NCI-H1105 (cell line): ENCODE measurements around the gene THRAP3.

Source experiments
- DNase-seq: peaks from one replicate; lab custom pipeline; 2025; lab: John Stamatoyannopoulos, UW

THRAP3 gene

GRCh38 chr1:36298640-36299039 lies 74.4 kb downstream of the THRAP3 start:
- DNase-seq = no peak

- no peak for DNase-seq
Observed at GRCh38 chr1:36300526-36300925, 76.3 kb downstream of the THRAP3 start.

- DNase-seq = no peak
Observed at GRCh38 chr1:36301220-36301619, 77.0 kb downstream of the THRAP3 start.

- DNase-seq = no peak
Observed at GRCh38 chr1:36303244-36303643, 79.0 kb downstream of the THRAP3 start.

- no peak for DNase-seq
Observed at GRCh38 chr1:36303650-36304360, 79.6 kb downstream of the THRAP3 start.

- no peak for DNase-seq
Observed at GRCh38 chr1:36304521-36304920, 80.3 kb downstream of the THRAP3 start.

GRCh38 chr1:36304970-36305914 lies 81.0 kb downstream of the THRAP3 start:
- DNase-seq = no peak

GRCh38 chr1:36305915-36306209 lies 81.6 kb downstream of the THRAP3 start:
- no peak for DNase-seq

GRCh38 chr1:36306210-36306901 lies 82.1 kb downstream of the THRAP3 start, which contains the start of gene SH3D21:
SH3D21 (plus strand) TSS chr1:36306368; CDS start chr1:36306421, 53 bp downstream.
- DNase-seq = peak; percentile 69

- peak; percentile 95 for DNase-seq
Observed at GRCh38 chr1:36306902-36307456, 82.7 kb downstream of the THRAP3 start.

GRCh38 chr1:36307601-36308330 lies 83.5 kb downstream of the THRAP3 start:
- no peak for DNase-seq

- DNase-seq = no peak
Observed at GRCh38 chr1:36309397-36309796, 85.2 kb downstream of the THRAP3 start.

GRCh38 chr1:36320291-36320761 lies 96.1 kb downstream of the THRAP3 start:
- DNase-seq = no peak

- DNase-seq = no peak
Observed at GRCh38 chr1:36320767-36321118, 96.5 kb downstream of the THRAP3 start.

- DNase-seq = no peak
Observed at GRCh38 chr1:36321119-36321951, 97.1 kb downstream of the THRAP3 start.

GRCh38 chr1:36322041-36322785 lies 98.0 kb downstream of the THRAP3 start:
- DNase-seq = no peak

- no peak for DNase-seq
Observed at GRCh38 chr1:36322786-36323635, 98.8 kb downstream of the THRAP3 start.

GRCh38 chr1:36323636-36324352 lies 99.6 kb downstream of the THRAP3 start, which contains the start of gene EVA1B:
EVA1B (minus strand) TSS chr1:36323645; CDS start chr1:36323037, 608 bp downstream.
- DNase-seq = no peak
